HL-60 (cell line): ENCODE results near the gene PROZ.

ENCODE experiments used
- CTCF ChIP-seq: IDR thresholded peaks from one replicate; pipeline ENCODE4 v1.5.1; 2011; ENCODE audit warnings: low read length, control low read depth, inconsistent platforms; ENCODE audit not compliant: insufficient read depth
- POLR2AphosphoS5 ChIP-seq: IDR thresholded peaks from 2 replicates; pipeline ENCODE4 v1.6.1; 2012; ENCODE audit warnings: low read depth
- REST ChIP-seq: IDR thresholded peaks from 2 replicates; pipeline ENCODE4 v1.6.1; 2012; ENCODE audit warnings: low read depth; ENCODE audit not compliant: insufficient replicate concordance

GRCh38 chr13:113137691-113138298 is 20.7 kb upstream of the PROZ start:
- TF ChIP-seq REST (no peak), CTCF (no peak), POLR2AphosphoS5 (no peak)
